ENCODE results near the gene KAZN.

The KAZN gene

GRCh38 chr1:14718476-14718875 lies 120.0 kb downstream of the KAZN start:
- no peak for DNase-seq

DNA sequence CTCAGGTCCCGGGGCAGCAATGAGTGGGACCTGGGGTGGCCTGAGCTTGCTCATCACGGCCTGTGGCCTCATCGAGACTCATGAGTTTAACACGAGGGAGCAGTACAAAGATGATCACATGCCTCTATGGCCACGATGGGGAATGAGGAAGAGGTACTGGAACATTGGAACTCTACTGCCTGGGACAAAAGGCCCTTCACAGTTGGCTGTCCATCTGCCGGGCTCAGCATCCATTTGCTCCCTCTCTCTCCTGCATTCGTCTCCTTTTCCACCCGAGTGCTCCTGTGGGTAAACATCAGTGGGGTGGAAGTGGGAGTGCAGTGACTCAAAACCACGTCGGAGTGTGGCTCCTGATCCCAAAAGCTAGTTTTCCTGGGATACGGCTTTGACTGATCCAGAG lies 124.9 kb downstream of the KAZN start:
- no peak for DNase-seq

DNA sequence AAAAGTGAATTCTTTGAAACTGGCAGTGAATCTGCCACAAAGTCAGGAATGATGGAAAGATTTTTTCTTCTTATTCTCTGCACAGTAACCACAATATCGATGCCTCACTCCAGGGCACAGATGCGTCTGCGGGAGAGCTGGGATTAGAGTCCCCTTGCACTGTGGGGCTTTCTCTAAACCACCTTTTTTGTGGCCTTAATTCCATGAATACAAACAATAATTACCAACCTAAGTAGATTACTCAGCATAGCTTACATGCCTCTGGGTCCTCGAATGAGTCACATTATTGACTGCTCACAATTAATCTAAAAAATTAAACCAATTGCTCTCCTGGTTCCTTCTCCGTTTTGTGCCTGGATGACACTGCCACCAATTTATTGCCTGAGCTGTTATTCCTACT lies 125.8 kb downstream of the KAZN start:
- no peak for DNase-seq

GRCh38 chr1:14724678-14725077 lies 126.2 kb downstream of the KAZN start:
- DNase-seq, result no peak

DNA sequence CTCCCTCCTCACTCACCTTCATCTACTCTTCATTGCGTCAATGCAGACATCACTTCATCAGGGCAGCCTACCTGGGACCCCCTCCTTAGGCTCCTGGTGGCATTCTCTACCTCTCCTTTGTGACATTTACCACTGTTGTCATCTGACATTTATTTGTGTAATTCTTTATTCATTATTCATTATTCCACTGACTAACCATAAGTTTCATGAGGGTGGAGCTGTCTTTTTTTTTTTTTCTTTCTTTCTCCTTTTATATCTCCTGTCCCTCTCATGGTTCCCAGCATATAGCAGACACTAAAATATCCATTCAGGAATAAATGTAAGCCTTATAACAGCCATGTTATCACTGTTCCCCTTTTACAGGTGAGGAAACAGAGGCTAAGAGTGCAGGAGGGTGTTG lies 126.8 kb downstream of the KAZN start:
- no peak for DNase-seq

- no peak for DNase-seq
These were observed 127.2 kb downstream of the KAZN start for GRCh38 chr1:14725695-14726094.

- no peak for DNase-seq
These were observed 128.1 kb downstream of the KAZN start for GRCh38 chr1:14726606-14727005.

- DNase-seq, result no peak
These were observed 130.0 kb downstream of the KAZN start for GRCh38 chr1:14728516-14728915.

GRCh38 chr1:14732728-14733047 lies 134.2 kb downstream of the KAZN start:
- no peak for DNase-seq

GRCh38 chr1:14733048-14733778 lies 134.7 kb downstream of the KAZN start:
- no peak for DNase-seq

- no peak for DNase-seq
These were observed 135.3 kb downstream of the KAZN start for GRCh38 chr1:14733779-14734140.

GRCh38 chr1:14735841-14736240 lies 137.4 kb downstream of the KAZN start:
- DNase-seq, result no peak

- no peak for DNase-seq
These were observed 139.1 kb downstream of the KAZN start for GRCh38 chr1:14737561-14738094.

GRCh38 chr1:14738235-14738634 lies 139.8 kb downstream of the KAZN start:
- no peak for DNase-seq

- no peak for DNase-seq
These were observed 140.2 kb downstream of the KAZN start for GRCh38 chr1:14738647-14739046.

- DNase-seq, result no peak
These were observed 140.8 kb downstream of the KAZN start for GRCh38 chr1:14739082-14739832.

DNA sequence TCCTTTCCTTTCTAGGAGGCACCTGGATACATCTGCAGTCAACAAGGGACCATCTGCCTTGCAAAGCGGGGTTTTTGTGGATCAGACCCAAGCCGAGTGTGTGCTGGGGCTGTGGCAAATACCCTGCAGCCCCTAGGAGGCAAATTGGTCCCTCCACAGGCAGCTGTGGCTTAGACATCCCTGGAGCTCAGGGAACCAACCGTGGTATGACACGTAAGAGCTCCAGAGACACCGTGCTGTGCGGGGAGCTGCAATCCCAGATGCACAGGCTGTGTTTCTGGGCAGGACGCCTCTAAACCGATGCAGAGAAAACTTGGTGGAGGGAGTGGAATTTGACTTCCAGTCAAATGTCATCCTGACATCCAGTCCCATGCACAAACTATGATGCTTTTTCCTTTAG lies 141.5 kb downstream of the KAZN start:
- no peak for DNase-seq

GRCh38 chr1:14741082-14741481 lies 142.6 kb downstream of the KAZN start:
- DNase-seq, result no peak

- no peak for DNase-seq
These were observed 143.0 kb downstream of the KAZN start for GRCh38 chr1:14741532-14741931.

DNA sequence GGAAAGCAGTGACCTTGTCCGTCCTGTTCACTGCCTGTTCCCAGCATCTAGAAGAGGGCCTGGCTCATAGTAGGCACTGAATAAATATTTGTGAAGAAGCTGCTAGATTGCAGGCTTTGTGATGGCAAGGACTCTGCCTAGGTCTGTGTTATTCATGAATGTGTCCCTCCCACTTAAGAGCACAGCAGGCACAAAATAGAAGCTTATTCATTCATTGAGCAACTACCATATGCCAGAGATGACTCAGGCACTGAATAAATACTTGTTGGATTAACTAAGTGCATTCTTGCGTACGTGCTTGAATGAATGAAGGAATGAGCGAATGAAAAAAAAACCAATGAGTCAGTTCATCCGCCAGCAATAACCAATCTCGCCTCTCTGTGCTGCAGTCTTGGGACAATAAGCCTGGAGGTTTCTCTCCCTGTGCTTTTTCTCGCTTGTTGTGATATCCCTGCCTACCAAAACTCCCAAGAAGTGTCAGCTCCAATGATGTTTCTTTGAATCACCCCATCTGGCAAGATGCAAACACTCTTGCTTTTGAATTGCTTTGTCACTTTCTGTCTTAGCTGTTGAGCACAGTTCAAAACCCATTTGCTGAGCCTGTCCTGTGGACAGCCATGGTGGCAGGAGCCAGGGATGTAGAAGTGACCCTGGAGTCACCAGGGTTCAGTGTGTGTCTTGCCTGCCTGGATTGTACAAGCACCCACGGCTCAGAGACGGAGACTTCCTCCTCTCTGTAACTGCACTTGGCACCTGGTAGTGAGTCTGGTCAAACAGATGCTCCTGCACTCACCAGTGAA lies 143.9 kb downstream of the KAZN start:
- no peak for DNase-seq

DNA sequence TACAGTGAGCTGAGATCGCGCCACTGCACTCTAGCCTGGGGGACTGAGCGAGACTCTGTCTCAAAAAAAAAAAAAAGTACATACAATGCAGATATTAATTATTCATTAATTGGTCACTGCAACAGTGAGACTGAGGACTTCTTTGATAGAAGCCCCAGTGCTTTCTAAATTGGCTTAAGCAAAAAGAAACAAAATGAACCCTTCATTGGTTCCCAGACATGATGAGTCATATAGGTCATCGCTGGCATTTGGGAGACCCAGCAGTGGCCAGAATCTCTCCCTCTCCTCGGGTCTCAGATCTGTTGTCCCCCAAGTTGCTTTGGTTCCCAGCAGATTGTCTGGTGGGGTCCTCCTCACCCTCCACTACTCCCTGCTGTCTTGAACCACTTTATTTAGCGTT lies 144.9 kb downstream of the KAZN start:
- DNase-seq, result no peak

DNA sequence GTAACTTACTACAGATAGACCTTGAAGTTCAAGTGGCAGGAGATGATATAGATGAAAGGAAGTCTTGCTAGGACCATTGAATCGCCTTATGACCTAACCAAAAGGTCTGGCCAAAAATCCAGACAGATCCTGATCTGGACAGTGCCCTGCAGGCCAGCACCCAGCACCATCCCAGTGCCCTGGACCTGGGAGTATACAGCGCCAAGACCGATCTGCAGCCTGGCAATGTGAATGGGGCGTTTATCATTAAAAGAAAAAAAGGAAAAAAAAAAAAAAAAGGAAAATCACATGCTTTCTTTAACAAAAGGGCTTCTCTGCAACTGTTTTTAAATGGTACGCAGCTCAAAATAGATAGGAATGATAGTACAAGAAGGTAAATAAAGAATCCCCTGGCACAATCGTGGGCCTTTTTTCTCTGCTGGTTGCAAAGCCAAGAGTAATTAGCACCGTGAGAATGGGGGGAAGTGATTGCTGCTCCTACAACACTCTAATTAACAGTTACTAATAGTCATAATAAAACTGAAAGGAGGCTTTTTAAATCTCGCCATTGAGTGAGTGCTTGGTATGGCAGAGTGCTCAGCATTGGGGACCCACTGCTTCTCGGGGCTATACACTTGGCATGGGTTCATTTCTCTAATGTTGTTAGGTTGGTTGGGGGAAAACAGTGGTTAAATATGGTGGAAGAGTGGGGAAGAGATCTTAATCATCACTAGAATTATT lies 146.7 kb downstream of the KAZN start:
- no peak for DNase-seq

DNA sequence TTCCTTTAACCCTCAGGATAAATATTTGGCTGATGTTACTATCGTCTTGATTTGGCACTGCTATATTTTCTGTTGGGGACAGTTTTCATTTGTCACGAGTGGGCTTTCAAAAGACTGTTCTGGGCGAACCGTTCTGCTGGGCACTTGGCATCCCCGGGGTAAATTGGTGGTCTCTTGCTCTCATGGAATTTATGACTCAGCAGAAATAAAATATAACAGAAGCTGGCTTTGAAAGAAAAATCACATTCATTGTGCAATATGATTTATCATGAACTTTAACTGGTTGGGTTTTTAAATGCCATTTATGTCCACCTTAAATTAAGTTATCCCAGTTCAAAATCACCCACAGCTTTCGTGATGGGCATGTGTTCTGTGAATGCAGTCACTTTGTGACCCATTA lies 147.3 kb downstream of the KAZN start:
- DNase-seq, result no peak
